T1000 (cell line): ENCODE data around the gene REEP6.
"Not testable (repeated sequence)": the region's sequence is repeated elsewhere in the genome, so short reads cannot be mapped to it uniquely, and the experiment has no call there.

Experiments used
- DNase-seq: peaks from one replicate; lab custom pipeline; 2025; ENCODE audit warnings: mixed read lengths; lab: John Stamatoyannopoulos, UW

REEP6 gene

DNA sequence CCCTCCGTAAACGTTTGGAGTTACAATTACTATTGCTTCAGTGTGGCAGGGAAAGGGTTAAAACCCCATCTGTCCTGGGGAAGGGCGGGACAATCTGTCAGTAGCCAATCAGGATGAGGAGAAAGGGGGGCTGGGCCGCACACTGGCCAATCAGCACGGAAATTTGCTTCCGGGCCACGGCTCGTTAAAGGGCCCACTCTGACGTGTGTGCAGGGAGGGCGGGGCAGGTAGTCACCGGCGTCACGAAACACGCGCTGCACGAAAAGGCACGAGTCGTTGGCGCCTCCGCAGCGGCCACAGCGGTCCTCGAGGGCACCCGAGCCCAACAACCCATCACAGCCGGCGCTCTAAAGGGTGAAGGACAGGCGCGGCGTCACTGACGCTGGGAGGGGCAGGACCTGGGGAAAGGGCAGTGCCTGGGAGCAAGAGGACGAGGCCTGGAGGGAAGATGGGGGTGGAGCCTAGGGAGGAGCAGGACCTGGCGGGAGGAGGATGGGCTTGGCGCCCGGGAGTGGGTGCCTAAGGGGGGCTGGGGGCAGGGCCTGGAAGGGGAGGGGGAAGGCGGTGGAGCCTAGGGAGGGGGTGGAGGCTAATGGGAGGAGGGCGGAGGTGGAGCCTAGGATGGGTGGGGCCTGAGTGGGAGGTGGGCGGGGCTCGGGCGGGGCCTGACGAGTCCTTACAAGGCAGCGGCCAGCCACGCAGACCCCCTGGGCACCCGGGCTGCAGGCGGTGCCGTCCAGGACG is 17.0 kb downstream of the REEP6 start:
- peak; percentile 99 for DNase-seq

DNA sequence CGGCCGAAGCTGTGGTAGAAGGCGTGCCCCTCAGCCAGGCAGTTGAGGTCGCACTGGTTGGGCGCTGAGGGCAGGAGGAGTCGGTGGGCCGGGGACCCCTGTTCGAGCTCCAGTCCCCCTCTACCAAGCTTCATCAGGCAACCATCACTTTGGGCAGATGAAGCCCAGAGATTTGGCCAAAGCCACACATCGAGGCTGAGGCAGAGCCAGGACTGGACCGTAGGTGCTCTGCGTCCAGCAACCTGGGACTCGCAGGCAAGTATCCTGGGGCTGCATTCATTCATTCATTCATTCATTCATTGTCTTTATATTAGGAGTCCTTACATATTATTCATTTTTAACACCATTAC is 17.5 kb downstream of the REEP6 start:
- no peak for DNase-seq

DNA sequence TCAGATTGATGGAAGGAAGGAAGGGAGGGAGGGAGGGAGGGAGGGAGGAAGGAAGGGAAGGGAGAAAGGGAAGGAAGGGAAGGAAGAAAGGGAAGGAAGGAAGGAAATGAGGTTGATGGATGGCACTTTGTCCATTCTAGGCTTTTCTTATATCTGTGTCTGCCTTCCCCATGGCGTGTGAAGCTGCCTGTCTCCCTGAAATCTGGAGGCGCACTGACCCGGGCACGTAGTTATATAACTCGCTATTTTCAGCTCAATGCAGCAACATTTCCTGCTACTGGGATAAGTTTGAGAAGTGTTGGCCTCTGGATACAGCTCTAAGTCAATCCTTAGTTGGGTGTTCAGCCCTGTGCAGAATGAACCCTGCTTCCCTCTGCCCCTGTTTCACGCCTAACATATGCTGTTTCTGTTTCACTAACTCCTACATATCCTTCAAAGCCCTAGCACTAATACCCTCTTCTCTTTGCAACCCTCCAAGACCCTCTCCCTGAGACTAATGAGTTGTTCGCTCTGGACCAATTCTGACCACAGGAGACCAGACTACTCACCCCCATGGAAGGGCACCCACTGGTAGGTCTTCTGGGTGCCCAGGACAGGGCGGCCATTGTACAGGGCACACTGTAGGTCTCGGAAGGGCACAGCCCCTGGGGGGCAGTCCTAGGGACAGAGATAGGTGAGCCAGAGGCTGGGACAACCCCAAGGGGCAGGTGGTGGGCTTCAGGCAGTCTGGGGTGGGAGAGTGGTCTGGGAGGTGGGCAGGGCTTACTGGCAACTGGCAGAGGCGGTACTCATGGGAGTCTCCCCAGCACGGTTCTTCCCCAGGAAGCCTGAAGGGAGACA is 18.8 kb downstream of the REEP6 start:
- DNase-seq, result no peak

DNA sequence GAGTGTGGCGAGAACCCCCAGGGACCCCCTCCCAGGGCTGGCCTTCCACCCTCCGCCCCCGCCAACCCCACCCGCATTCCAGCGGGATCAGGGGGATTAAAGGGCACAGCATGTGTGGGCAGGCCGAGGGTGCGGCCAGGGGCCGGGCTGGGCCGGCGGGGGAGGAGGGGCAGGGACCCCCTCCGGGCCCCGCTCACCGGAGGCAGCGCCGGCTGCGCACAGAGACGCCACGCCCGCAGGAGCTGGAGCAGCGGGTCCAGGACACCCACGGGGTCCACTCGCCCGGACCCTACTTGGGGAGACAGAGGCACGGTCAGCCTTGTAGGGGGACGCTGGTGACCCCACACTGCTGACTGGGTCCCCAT is 19.4 kb downstream of the REEP6 start:
- no peak for DNase-seq

DNA sequence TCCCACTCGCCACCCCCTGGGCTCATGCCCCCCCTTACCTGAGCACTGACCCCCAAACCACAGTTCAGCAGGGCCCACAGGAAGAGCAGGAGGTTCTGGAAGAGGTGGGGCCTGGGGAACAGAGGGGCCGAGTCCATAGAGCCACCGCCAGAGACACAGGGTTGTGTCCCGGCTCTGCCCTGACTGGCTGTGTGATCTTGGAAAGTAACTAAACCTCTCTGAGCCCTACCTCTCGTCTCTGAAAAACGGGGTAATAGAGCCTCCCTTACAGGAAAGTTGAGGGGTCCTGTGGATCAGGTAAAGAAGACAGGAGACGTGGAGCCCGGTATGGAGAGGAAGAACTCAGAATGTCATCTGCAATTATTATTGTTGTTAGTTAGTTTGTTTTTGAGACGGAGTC is 19.8 kb downstream of the REEP6 start:
- DNase-seq, result no peak

DNA sequence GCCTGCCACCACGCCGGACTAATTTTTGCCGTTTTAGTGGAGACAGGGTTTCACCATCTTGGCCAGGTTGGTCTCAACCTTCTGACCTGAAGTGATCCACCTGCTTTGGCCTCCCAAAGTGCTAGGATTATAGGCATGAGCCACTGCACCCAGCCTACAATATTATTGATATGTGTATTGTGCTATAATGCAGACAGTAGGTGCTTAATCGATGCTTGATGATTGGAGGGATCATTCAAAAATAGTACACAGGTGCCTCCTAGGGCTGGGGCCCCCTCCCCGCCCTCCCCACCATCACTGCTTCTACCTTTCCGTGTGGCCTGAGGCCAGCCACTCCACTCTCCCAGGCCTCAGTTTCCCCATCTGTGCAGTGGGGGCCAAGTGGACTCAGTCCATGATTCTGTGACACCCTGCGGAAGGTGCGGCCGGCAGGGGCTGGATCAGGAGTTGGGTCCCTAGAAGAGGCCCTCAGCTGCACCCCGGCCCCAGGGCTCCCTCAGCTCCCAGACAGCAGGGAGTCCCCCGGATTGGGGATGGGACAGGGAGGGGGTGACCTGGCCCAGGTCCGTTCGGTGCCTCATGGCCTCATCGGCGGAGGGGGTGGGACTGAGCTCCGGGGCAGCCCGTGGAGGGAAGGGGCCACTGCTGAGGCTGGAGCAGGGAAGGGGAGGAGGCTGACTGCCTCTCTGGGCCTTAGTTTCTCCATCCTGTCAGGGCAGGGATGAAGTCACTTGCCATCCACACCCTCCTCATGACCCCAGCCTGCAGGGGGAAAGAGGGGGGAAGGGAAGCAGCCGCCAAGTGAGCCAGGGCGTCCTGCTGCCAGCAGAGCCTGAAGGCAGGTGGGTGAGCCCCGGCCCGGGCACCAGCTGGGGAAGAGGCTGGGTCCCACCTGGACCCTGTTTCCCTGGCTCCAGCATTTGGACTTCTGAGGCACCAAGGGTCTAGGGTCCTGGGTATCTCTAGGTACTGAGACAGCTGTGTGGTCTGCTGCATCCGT is 20.6 kb downstream of the REEP6 start:
- no peak for DNase-seq

DNA sequence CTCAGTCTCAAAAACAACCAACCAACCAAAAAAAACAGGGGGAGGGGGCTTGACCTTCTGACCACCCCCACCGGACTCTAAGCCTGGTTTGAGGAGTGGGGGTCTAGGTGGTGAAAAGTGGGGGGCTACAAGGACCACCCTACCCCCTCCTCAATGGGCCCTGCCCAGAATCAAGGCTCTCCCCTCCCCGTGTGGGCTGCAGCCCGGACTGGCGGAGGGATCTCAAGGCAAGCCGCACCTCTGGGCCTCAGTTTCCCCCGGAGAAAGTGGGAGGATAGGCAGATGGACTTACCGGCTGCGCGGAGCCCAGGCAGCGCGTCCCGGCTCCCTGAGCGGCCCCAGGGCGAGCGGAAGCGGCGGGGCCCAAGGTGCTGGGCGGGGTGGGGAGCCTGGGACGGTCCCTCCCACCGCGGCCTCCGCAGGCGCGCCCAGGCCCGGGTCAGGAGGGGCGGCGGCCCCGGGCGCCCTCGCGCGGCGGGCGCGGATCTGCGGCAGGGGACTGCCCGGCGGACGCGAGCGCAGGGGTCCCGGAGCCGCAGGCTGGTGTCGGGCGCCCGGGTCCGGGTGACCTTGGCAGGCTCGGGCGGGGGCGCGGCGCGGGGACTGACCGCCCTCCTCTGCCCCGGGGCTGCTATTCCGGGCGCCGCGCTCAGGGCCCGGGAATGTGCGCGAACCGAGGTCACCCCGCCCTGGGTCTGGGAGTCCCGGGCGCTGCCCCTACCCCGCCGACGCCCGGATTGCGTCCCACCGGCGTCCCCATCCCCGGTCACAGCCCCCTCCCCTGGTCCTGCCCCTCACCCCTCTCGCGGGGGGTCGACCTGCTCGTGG is 21.9 kb downstream of the REEP6 start, which contains the start of gene ADAMTSL5:
Gene ADAMTSL5 (minus strand): TSS at position 349 of the 828 bp plus-strand sequence. CDS start 2,076 bp downstream, outside the sequence.
- DNase-seq, result peak; percentile 38

DNA sequence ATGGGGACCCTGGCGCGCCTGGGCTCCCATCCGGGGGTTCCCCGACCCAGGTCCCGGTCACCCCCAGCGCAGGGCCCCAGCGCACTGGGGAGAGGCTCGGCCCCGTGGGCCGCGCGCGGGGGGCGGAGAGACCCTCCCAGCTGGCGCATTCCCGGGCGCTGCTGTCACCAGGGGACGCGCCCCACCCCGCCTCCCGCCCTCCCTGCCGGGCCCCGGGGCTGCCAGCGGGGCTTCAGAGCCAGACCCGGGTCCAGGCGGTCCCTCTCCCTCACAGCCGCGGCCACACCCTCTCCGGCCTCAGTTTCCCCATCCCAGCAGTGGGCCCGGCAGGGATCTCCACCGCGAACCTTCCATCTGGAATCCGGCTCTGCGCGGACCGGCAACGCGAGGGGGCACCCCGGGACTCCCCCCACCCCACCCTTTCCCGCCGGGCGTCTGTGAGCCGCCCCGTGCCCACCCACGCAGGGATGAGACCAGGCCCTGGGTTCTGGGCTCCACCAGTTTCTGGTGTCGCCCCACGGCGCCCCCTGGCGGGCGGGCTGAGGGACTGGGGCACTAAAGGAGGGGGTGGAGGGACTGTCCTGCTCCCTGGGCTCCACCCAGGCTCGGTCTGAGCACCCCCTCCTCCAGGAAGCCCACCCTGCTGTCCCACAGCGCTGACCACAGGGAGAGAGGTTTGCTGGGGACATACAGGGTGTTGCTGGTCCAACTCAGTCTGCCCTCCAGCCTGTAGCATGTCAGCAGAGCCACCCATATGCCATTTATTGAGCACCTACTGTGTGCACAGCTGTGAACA is 22.7 kb downstream of the REEP6 start:
- DNase-seq, result peak; percentile 37

DNA sequence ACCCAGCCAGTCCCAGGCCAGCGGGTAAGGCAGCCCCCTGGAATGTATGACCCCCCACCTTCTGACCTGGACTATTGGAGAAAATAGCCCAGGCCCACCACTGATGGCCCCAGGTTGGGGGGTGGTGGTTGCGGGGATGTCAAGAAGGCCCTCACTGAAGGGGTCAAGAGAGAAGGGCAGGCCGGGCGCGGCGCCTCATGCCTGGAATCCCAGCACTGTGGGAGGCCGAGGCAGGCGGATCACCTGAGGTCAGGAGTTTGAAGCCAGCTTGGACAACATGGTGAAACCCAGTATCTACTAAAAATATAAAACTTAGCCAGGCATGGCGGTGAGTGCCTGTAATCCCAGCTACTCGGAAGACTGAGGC is 23.3 kb downstream of the REEP6 start:
- DNase-seq, result no peak

DNA sequence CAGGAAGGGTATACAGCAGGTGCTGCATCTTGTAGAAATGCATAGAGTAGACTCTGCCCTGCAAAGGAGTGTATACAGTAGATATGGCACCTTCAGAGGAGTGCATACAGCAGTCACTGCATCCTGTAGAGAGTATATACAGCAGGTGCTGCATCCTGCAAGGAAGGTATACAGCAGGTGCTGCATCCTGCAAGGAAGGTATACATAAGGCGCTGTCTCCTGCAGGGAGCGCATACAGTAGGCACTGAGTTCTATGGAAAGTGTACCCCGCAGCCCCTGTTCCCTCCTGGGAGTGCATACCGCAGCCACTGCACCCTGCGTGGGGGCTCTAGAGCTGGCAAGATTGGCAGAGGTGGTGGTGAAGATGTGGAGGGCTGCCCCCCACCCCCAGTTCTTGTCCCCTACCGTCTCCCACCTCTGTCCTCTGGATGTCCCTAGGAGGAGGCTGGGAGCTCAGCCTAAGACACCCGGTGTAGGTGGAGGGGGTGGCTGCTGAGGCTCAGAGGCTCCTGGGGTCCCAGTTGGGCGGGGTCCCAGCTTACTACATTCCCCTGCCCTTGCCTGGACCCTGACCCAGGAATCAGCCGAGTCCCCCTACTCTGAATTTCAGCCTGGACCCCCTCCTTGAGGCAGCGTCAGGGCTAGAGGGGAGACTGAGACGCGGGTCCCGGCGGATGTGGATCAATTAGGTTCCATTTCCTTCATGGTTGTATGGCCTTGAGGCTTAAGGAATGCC is 24.2 kb downstream of the REEP6 start:
- no peak for DNase-seq

DNA sequence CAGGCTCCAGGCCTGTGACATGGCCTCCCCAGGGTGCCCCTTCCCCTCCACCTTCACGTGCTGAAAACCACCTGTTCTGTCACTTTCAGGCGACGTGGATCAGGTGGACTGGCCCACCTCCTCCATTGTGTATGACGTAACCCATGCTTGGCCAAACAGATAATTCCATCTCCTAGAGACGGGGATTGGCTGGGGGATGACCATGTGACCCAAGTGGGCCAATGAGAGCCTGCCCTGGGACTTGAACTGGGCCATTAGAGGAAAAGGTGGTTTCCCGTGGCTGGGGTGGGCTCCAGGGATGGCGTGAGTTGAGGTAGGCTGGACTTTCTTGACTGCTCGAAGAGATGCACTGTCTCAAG is 25.4 kb downstream of the REEP6 start:
- DNase-seq, result no peak

DNA sequence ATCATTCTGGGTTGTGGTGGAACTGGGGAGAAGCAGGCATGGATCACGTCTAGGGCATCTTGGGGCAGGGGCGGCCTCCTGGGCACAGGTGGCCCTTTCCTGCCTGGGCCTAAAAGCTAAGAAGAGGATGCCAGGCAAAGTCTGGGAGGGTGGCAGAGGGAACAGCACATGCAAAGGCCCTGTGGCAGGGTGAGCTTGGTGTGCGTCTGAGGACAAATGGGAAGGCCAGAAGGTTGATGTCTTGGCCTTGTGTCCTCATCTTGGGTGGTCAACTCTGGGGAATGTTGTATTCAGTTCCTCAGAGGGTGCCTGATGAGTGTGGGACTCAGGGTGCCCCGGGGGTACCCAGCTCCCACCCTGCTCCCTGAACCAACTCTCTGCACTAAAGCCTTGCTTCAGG is 27.5 kb downstream of the REEP6 start:
- DNase-seq, result no peak

DNA sequence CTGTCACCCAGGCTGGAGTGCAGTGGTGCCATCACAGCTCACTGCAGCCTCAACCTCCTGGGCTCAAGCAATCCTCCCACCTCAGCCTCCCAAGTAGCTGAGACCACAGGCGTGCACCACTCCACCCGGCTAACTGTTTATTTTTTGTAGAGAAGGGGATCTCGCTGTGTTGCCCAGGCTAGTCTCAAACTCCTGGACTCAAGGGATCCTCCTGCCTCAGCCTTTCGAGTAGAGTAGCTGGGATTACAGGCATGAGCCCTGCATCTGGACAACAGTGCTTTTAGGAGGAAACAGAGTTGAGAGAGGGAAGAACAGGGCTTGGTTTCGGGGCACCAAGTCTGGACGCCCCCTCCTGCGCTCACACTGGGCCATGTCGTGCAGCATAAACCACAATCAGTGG is 28.8 kb downstream of the REEP6 start:
- DNase-seq, result not testable (repeated sequence)

DNA sequence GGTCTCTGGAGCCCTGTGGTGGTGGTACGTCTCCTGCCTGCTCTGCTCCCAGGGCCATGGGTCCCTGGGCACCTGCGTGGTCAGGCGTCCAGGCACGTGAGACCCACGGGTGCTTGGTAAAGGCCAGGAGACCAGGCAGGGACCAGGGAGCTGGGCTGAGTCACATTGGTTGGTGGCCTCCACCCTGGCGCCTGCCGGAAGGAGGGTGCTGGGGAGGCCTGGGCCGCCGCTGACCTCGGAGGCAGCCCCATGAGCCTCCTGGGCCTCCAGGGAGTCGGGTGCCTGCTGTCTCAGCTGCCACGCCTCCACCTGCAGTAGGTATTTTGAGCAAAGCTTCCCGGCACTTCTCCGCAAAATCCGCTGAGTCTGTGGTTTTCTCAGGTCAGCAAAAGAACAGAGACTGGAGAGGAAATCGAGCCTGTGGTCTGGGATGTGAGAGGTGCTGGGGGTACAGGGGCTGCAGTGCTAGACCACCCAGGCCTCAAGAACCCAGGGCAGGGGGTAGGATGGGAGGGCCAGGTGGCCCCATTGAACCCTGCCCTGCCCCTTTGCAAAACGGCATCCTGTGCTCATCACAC is 29.3 kb downstream of the REEP6 start:
- no peak for DNase-seq

DNA sequence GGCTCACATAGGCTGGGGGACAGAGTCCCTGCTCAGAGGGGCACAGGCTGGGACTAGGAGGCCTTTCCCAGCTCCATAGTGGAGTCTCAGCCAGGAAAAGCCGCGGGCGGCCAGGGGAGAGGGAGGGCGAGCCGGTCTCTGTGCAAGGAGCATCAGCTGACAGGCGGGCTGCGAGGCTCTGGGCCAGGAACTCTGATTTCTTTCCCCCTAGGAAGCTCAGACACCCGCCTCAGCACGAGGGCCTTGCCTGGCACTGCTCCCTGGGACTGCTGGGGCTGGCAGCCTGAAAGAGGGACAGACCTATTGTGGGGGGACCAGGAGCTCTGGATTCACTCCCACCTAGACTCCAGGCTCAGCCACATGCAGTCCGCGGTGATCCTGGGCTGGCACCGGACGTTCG is 30.7 kb downstream of the REEP6 start:
- DNase-seq, result no peak

DNA sequence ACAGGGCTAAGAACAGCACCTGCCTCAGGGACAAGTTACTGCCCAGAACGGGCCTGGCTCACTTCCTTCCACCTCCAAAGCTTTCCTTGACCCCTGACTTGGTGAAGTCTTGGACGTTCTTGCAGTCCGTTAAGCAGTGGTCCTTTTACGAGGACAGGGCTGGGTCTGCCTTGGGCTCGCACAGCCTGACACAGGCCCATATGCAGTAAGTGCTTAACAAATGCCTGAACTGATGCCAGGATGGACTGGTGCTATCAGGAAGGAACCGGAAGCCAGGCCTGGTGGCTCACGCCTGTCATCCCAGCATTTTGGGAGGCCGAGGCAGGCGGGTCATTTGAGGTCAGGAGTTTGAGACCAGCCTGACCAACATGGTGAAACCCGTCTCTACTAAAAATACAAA is 31.1 kb downstream of the REEP6 start:
- no peak for DNase-seq

DNA sequence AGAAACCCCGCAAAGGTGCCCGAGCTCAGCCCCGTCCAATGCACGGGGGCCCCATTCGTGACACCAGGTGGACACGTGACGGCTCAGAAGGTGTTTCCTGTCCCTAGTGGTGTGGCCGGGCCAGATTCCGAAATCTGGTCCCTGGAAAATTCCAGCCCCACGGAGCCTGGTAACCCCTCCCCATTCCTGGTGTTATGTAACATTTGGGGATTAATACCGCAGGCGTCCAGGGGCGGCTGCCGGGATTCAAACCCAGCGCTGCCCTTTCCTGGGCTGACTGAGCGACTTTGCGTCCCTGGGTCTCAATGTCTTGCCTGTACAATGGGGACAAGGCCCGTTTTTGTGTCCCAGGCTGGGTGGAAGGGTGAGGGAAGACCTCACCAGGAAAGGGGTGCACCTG is 31.9 kb downstream of the REEP6 start:
- no peak for DNase-seq

DNA sequence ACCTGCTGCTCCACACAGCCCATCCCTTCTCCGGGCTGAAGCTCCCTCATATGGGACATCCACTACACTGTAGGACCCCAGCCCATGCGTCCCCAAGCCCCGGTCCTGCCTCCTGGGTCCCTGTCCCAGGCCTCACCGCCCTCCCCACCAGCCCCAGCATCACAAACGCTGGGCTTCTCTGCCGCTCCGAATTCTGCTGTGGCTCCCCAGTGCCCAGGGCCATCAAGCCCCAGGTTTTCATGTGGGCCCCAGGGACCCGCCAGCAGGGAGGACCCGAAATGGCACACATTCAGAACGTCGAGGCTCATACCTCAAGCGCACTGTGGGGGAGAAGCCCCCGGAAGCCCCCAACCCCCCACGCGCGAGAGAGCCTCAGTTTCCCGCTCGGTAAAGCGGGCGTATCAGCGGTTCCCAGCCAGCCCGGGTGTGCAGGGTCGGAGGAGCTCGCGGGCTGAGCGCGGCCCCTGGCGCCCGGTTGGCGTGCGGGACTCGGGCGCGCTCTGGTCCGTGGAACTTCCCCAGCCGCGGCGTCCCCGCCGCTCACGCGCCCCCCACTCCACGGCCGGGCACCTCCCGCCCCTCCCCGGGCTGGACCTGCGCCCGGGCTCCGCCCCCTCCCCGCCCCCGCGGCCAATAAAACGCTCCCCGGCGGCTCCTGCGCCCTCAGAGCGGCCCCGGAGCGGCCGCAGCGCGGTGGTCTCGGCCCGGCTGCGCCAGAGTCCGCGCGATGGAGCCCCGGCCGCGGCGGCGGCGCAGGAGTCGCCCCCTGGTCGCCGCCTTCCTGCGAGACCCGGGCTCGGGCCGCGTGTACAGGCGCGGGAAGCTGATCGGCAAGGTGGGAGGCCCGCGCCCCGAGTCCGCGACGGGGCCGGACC is 32.7 kb downstream of the REEP6 start, which contains the start of gene PLK5:
Gene PLK5 (plus strand): TSS at position 666 of the 875 bp plus-strand sequence. CDS start 2,920 bp downstream, outside the sequence.
- no peak for DNase-seq
